Natural killer cell (primary cell): ENCODE measurements around the gene SLC25A38. TPM values are rescaled to one million over a fixed set of nuclear protein-coding genes. Genes with fewer than 3 reads are reported as not detected.
A peak's percentile ranks its signal among the peaks of the same experiment; 100 is the strongest.

ENCODE experiments used
- ATAC-seq, 3 donors: fragments of 150-1000 bp in 2 of 3; fragments of 200-7000 bp in 1 of 3; cut with Tn5 transposase; 1 replicate in 1 of 3; 2 replicates in 2 of 3; pipeline ENCODE4 v1.10.0; 2021; ENCODE audit warnings: mild to moderate bottlenecking in 2 of 3, moderate library complexity in 2 of 3
- DNase-seq, 2 donors: peaks; one replicate each; pipeline versions ENCODE4 v3.0.0 to v3.0.0-alpha.2; 2013 to 2021; ENCODE audit warnings: mixed read lengths in 1 of 2
- H3K27ac ChIP-seq: one replicate; pipeline ENCODE4 v1.5.1; 2013; ENCODE audit warnings: mild to moderate bottlenecking, low read length
- H3K27me3 ChIP-seq: one replicate; pipeline ENCODE4 v1.6.1; 2013; ENCODE audit warnings: low read length; ENCODE audit not compliant: control insufficient read depth, insufficient read depth
- H3K36me3 ChIP-seq: one replicate; pipeline ENCODE4 v1.6.1; 2013; ENCODE audit warnings: low read length; ENCODE audit not compliant: control insufficient read depth, insufficient read depth
- H3K4me1 ChIP-seq: one replicate; pipeline ENCODE4 v1.6.1; 2013; ENCODE audit warnings: low read length; ENCODE audit not compliant: control insufficient read depth, insufficient read depth
- H3K4me3 ChIP-seq: one replicate; pipeline ENCODE4 v1.5.1; 2013; ENCODE audit warnings: low read length
- H3K9me3 ChIP-seq: one replicate; pipeline ENCODE4 v1.6.1; 2013; ENCODE audit warnings: low read length; ENCODE audit not compliant: control insufficient read depth, insufficient read depth
- H3K27ac Mint-ChIP-seq, 2 donors: one replicate each; pipeline ENCODE4 v1.8.0; 2022; ENCODE audit warnings: mild to moderate bottlenecking in 2 of 2, mixed read lengths in 2 of 2, moderate library complexity in 1 of 2
- H3K27me3 Mint-ChIP-seq, 2 donors: one replicate each; pipeline ENCODE4 v1.8.0; 2022; ENCODE audit warnings: low read depth in 2 of 2, mixed read lengths in 2 of 2
- H3K36me3 Mint-ChIP-seq: one replicate; pipeline ENCODE4 v1.8.0; 2022; ENCODE audit warnings: mixed read lengths
- H3K4me1 Mint-ChIP-seq, 2 donors: one replicate each; pipeline ENCODE4 v1.8.0; 2022; ENCODE audit warnings: mixed read lengths in 2 of 2
- H3K4me3 Mint-ChIP-seq: one replicate; pipeline ENCODE4 v1.8.0; 2022; ENCODE audit warnings: mild to moderate bottlenecking, moderate library complexity, mixed read lengths
- H3K9me3 Mint-ChIP-seq, 2 donors: one replicate each; pipeline ENCODE4 v1.8.0; 2022; ENCODE audit warnings: mixed read lengths in 2 of 2
- CTCF ChIP-seq: fragments of 200-600 bp; IDR thresholded peaks from one replicate; pipeline ENCODE4 v1.8.0; 2022; ENCODE audit warnings: antibody characterized with exemption
- WGBS: methylation state at CpG from one replicate; pipeline ENCODE4 v1.1.7; 2013; ENCODE audit warnings: missing lambda C conversion rate; ENCODE audit not compliant: insufficient coverage; 5-methylcytosine and 5-hydroxymethylcytosine counted together
- intact Hi-C: fragments of 100-400 bp; cut with micrococcal nuclease; formaldehyde crosslinking; loops from one replicate; pipeline ENCODE4 v1.14.2; 2022
- total RNA-seq, 4 donors: library from RNA; stranded (reverse); fragments of 120-200 nt in 1 of 4; gene quantifications; one replicate each; pipeline versions ENCODE4 v1.2.3 to v1.2.4, GENCODE V29; 2013 to 2022

The SLC25A38 gene
- total RNA-seq, 3 donors from 2014 or later (not counting 1 experiment from before 2014, with no cell fraction given): 40.0 to 44.7 (median 41.7) TPM

DNA sequence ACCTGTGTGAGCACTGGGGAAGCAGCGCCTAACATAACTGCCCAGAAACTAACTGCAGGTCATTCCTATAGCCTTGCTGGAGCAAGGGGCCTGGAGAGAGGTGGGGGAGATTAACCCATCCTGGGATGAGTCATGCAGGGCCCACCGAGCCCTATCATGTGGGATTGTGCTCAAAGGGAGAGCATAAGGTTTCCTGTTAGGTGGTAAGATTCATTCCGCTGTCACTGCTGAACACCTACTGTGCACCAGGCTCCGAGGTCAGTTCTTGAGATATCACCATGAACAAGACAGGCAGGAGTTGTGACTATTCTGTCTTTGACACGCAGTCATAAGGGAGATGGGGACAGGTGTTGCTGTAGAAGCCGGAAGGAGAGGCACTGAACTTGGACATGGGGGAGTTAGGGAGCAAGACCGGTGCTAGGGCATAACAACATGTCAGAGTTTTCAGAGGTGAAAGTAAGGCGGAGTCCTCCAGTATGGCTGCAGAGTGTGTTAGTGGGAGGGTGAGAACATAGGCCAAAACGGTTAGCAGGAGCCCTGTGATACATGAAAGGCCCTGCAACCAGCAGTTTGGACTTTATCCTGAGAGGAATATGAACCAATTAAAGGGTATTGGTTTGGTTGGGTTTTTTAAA is 2.4 kb downstream of the SLC25A38 start:
- Mint-ChIP-seq H3K4me1 (peaks cover 60 to 65% of the 10 kb centered on the region in 2 donors), H3K36me3 (no peaks in the 10 kb centered on the region), H3K9me3 (no peaks in the 10 kb centered on the region), H3K27ac (peak overlapping the region; percentile 99), H3K27me3 (no peaks in the 10 kb centered on the region), H3K4me3 (peak overlapping the region; percentile 98)
- WGBS: 61% methylated on average over 9 of the region's 9 CpGs
- DNase-seq (no peak), ATAC-seq (no peak)
- Histone ChIP-seq H3K27ac (no peak overlapping the region), H3K27me3 (no peaks in the 10 kb centered on the region), H3K36me3 (peaks cover 5% of the 10 kb centered on the region), H3K4me3 (no peak overlapping the region), H3K9me3 (no peaks in the 10 kb centered on the region), H3K4me1 (peaks cover 63% of the 10 kb centered on the region)
- intact Hi-C loops: no loop called here
- no peak for TF ChIP-seq CTCF

GRCh38 chr3:39386318-39386717 is 3.1 kb downstream of the SLC25A38 start:
- WGBS: 64% methylated on average over 5 of the region's 5 CpGs
- H3K4me3 Mint-ChIP-seq: no peak overlapping the region
- H3K9me3 ChIP-seq: no peaks in the 10 kb centered on the region
- H3K4me1 Mint-ChIP-seq: peaks cover 67 to 72% of the 10 kb centered on the region in 2 donors
- no peak overlapping the region for H3K4me3 ChIP-seq
- no peak for TF ChIP-seq CTCF
- no peaks in the 10 kb centered on the region for H3K36me3 Mint-ChIP-seq
- intact Hi-C loops: no loop called here
- H3K4me1 ChIP-seq: peaks cover 65% of the 10 kb centered on the region
- no peaks in the 10 kb centered on the region for H3K27me3 Mint-ChIP-seq
- no peak for ATAC-seq
- DNase-seq: no peak
- H3K36me3 ChIP-seq: peaks cover 13% of the 10 kb centered on the region
- H3K27ac Mint-ChIP-seq: peak overlapping the region; percentile 86 to 99
- no peaks in the 10 kb centered on the region for H3K9me3 Mint-ChIP-seq
- H3K27ac ChIP-seq: no peak overlapping the region
- H3K27me3 ChIP-seq: no peaks in the 10 kb centered on the region

GRCh38 chr3:39387411-39387975 is 4.3 kb downstream of the SLC25A38 start:
- no peak for TF ChIP-seq CTCF

More at GRCh38 chr3:39387411-39387975, 4.3 kb downstream of the SLC25A38 start:
- Histone ChIP-seq H3K27ac (no peak overlapping the region), H3K4me3 (no peak overlapping the region), H3K27me3 (no peaks in the 10 kb centered on the region), H3K36me3 (peaks cover 24% of the 10 kb centered on the region), H3K4me1 (peaks cover 67% of the 10 kb centered on the region), H3K9me3 (no peaks in the 10 kb centered on the region)
- Mint-ChIP-seq H3K36me3 (no peaks in the 10 kb centered on the region), H3K4me3 (peak overlapping the region; percentile 10), H3K27me3 (no peaks in the 10 kb centered on the region), H3K4me1 (peaks cover 73 to 78% of the 10 kb centered on the region in 2 donors), H3K27ac (peak overlapping the region; percentile 86 to 99), H3K9me3 (no peaks in the 10 kb centered on the region)
- WGBS: 95% methylated on average over 1 of the region's 1 CpG
- ATAC-seq (no peak), DNase-seq (no peak)
- intact Hi-C loops: no loop called here
